GM19372 (cell line): Measurements from ENCODE around the gene PTPRM.

Experiments
- ATAC-seq: cut with Tn5 transposase; IDR thresholded peaks from one replicate; pipeline ENCODE4 v1.9.1; 2021; ENCODE audit warnings: mild to moderate bottlenecking, low read depth, moderate library complexity; ENCODE audit not compliant: unreplicated experiment

Gene PTPRM

GRCh38 chr18:8130096-8130495, 563.0 kb downstream of the PTPRM start:
- no peak for ATAC-seq

- ATAC-seq, result no peak
Measured at GRCh38 chr18:8133032-8133431, 565.9 kb downstream of the PTPRM start.

DNA sequence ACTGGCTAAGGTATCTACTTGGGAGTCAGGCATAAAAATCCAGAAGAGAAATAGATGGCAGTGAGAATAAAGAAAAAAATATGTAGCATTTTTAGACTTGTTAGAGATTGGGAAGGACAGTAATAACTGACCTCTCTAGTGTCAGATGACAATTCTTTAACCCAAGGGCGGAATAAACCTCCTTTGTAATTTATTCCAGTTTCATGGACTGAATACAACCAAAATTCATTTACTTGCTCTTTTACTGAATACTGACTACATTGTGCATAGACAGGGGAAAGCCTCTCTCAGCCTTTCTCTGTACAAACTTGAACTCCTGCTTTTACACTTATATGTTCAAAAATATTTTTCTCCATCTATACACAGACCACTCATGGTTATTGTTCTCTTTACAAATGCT, 566.8 kb downstream of the PTPRM start:
- no peak for ATAC-seq

GRCh38 chr18:8139127-8139527, 572.0 kb downstream of the PTPRM start:
- no peak for ATAC-seq

DNA sequence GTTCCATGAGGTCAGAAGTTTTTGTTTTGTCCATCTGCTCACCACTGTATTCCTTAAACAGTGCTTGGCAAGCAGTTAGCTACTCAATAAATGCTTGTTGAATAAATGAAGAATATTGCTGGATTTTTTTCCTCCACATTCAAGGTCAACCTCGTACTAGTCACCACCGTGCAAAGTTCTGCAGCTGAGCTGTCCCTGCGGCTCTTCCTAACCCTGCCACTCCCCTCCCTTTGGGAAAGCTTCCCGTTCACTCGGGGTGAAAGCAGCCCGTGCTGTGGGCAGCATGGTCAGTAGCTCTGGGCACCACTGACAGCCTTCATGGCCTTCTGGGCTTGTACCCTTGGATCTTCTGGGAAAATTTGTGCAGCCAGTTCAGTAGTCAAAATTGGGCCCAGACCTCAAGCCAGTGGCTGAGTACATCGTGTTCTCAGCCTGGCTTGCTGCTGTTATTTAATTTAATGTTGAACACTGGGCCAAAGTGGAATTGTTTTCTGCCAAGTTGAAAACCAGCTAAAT, 572.8 kb downstream of the PTPRM start:
- no peak for ATAC-seq

DNA sequence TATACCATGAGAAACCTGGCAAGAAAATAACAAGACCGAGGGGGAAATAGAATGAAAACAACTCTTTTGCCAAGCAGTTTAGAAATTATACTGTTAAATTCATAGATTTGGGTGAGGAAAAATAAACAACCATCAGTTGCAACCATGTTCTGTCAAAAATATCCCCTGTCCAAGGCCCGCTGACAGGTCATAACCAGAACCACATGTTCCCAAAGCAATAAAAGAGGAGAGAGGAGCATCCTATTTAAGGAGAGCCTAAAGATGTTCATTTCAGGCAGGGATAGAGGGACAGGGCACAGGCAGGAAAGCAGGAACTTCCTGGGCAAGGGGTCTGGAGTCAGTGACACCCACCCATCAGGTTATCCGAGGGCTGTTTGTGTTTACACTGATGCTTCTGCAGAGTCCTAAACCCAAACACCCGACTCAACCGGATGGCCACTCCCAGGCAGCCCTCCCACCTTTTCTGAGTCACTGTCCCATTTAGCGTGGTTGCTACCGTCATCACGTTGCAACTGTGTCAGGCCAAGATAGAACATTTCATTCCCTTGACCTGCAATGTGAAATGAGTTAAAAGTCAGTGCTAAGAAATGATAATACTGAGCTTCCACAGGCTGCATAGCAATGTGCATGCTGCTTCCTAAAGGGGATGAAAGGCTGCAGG, 573.9 kb downstream of the PTPRM start:
- ATAC-seq, result no peak

- no peak for ATAC-seq
Measured at GRCh38 chr18:8142131-8142711, 575.1 kb downstream of the PTPRM start.

DNA sequence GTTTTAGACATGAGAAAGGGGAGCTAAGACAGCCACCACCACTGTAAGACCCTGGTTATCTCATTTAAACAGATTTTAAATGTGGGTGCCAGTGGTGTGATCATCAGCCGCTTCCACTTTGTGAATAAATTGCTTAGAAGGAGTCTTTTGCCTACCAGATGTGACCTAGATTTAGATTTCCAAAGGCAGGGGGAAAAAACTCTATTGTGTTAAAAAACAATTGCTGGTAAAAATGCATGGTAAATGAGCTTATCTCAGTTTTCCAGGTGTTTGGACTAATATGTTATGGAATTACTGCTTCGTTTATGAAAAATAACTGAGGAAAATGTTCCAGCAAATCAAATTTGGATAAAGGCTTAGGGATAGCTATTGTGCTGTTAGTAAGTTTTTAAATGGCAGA, 575.8 kb downstream of the PTPRM start:
- no peak for ATAC-seq

DNA sequence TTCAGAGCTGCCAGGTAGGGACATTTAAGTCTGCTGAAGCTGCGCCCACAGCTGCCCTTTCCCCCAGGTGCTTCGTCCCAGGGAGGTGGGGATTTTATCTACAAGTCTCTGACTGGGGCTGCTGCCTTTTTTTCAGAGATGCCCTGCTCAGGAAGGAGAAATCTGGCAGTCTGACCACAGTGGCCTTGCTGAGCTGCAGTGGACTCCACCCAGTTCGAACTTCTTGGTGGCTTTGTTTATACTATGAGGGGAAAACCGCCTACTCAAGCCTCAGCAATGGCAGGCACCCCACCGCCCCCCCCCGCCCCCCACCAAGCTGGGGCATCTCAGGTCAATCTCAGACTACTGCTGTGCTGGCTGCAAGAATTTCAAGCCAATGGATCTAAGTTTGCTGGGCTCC, 584.1 kb downstream of the PTPRM start:
- no peak for ATAC-seq

GRCh38 chr18:8153887-8154583, 586.9 kb downstream of the PTPRM start:
- ATAC-seq, result no peak

GRCh38 chr18:8162802-8163201, 595.7 kb downstream of the PTPRM start:
- ATAC-seq, result no peak

- ATAC-seq, result no peak
Measured at GRCh38 chr18:8163286-8163959, 596.3 kb downstream of the PTPRM start.

- ATAC-seq, result no peak
Measured at GRCh38 chr18:8165095-8165494, 598.0 kb downstream of the PTPRM start.

DNA sequence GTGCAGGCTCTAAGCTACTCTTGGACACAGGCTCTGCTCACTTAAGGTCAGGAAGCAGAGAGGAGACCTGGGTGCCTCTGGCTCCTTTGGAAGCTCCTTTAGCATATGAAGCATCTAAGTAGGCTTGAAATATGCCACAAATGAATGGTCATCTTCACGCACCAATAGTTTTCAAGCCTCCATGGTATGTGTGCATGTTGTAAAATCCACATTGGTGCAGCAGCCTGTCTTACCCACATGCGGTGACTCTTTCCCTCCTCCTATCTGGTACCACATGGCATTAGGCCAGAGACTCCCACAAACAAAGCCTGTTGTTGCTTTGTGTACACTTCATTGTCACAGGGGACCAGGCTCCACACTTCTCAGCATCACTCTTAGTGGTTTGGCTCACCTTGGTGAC, 599.9 kb downstream of the PTPRM start:
- no peak for ATAC-seq

- ATAC-seq, result no peak
Measured at GRCh38 chr18:8167673-8168072, 600.6 kb downstream of the PTPRM start.

- ATAC-seq, result no peak
Measured at GRCh38 chr18:8169722-8170121, 602.6 kb downstream of the PTPRM start.

GRCh38 chr18:8174771-8175170, 607.7 kb downstream of the PTPRM start:
- ATAC-seq, result no peak

GRCh38 chr18:8175501-8176061, 608.5 kb downstream of the PTPRM start:
- ATAC-seq, result no peak

GRCh38 chr18:8176109-8176508, 609.0 kb downstream of the PTPRM start:
- ATAC-seq, result no peak

- ATAC-seq, result no peak
Measured at GRCh38 chr18:8176554-8176953, 609.4 kb downstream of the PTPRM start.
